MM.1S (cell line): ENCODE results near the gene TMEM72.

Experiments
- DNase-seq: peaks from one replicate; pipeline ENCODE4 v3.0.0-alpha.2; 2015
- H2AFZ ChIP-seq: fragments of 300-600 bp; sonication (generic); 2 replicates; pipeline ENCODE4 v1.6.0; 2016; ENCODE audit warnings: antibody characterized with exemption, low read length
- H3F3A ChIP-seq: fragments of 300-600 bp; sonication (generic); 2 replicates; pipeline ENCODE4 v1.6.1; 2016; ENCODE audit warnings: mild to moderate bottlenecking, antibody characterized with exemption, low read length, moderate library complexity, mixed read lengths; ENCODE audit not compliant: insufficient read depth
- H3K27ac ChIP-seq: fragments of 300-600 bp; sonication (generic); 2 replicates; pipeline ENCODE4 v1.5.1; 2016; ENCODE audit warnings: mild to moderate bottlenecking, low read length
- H3K27me3 ChIP-seq: fragments of 300-600 bp; sonication (generic); replicated peaks from 2 replicates; pipeline ENCODE4 v1.6.0; 2016; ENCODE audit warnings: low read length; ENCODE audit not compliant: insufficient read depth
- H3K36me3 ChIP-seq: fragments of 300-600 bp; sonication (generic); replicated peaks from 2 replicates; pipeline ENCODE4 v1.6.1; 2016; ENCODE audit warnings: mild to moderate bottlenecking, low read length, mixed read lengths; ENCODE audit not compliant: insufficient read depth
- H3K4me1 ChIP-seq: fragments of 300-600 bp; sonication (generic); 2 replicates; pipeline ENCODE4 v1.6.1; 2016; ENCODE audit warnings: low read length, mixed read lengths
- H3K4me2 ChIP-seq: fragments of 300-600 bp; sonication (generic); 2 replicates; pipeline ENCODE4 v1.6.0; 2016; ENCODE audit warnings: low read depth, low read length
- H3K4me3 ChIP-seq: fragments of 300-600 bp; sonication (generic); 2 replicates; pipeline ENCODE4 v1.5.1; 2016; ENCODE audit warnings: low read length, mixed read lengths
- H3K79me2 ChIP-seq: fragments of 300-600 bp; sonication (generic); 2 replicates; pipeline ENCODE4 v1.6.1; 2016; ENCODE audit warnings: mixed run types, low read length, mixed read lengths
- H3K9ac ChIP-seq: fragments of 300-600 bp; sonication (generic); 2 replicates; pipeline ENCODE4 v1.6.1; 2016; ENCODE audit warnings: low read length, mixed read lengths
- H3K9me2 ChIP-seq: fragments of 300-600 bp; sonication (generic); replicated peaks from 2 replicates; pipeline ENCODE4 v1.6.1; 2016; ENCODE audit warnings: mild to moderate bottlenecking, low read length, mixed read lengths; ENCODE audit not compliant: insufficient read depth
- H3K9me3 ChIP-seq: fragments of 300-600 bp; sonication (generic); replicated peaks from 2 replicates; pipeline ENCODE4 v1.6.1; 2016; ENCODE audit warnings: mild to moderate bottlenecking, low read length, mixed read lengths; ENCODE audit not compliant: insufficient read depth
- H4K20me1 ChIP-seq: fragments of 300-600 bp; sonication (generic); 2 replicates; pipeline ENCODE4 v1.6.1; 2016; ENCODE audit warnings: mild to moderate bottlenecking, low read length, moderate library complexity, mixed read lengths; ENCODE audit not compliant: insufficient read depth
- CTCF ChIP-seq: fragments of 300-600 bp; sonication (generic); IDR thresholded peaks from 2 replicates; pipeline ENCODE4 v1.5.1; 2016; ENCODE audit warnings: antibody characterized with exemption, low read length, mixed read lengths
- EZH2 ChIP-seq: fragments of 300-600 bp; sonication (generic); optimal IDR thresholded peaks from 2 replicates; pipeline ENCODE3; 2017; ENCODE audit warnings: low read depth, mild to moderate bottlenecking, antibody characterized with exemption, low read length, mixed read lengths
- EZH2phosphoT487 ChIP-seq: fragments of 300-600 bp; sonication (generic); IDR thresholded peaks from 2 replicates; pipeline ENCODE4 v1.6.1; 2018; ENCODE audit warnings: antibody characterized with exemption, low read length

TMEM72 gene

GRCh38 chr10:44955413-44956070 lies 44.4 kb downstream of the TMEM72 start:
- Histone ChIP-seq H3K9ac (no peak overlapping the region), H3K9me3 (no peaks in the 10 kb centered on the region), H4K20me1 (no peaks in the 10 kb centered on the region), H3K4me1 (0 out of 2 replicates have a peak, but pooled peaks cover 6% of the 10 kb centered on the region), H3F3A (peaks cover 13% of the 10 kb centered on the region), H3K9me2 (no peaks in the 10 kb centered on the region), H3K4me3 (no peak overlapping the region), H3K4me2 (no peak overlapping the region), H3K27ac (no peak overlapping the region), H3K79me2 (peaks cover 26% of the 10 kb centered on the region), H3K27me3 (no peaks in the 10 kb centered on the region), H2AFZ (no peak overlapping the region), H3K36me3 (no peaks in the 10 kb centered on the region)
- DNase-seq = no peak
- no peak for TF ChIP-seq CTCF
- TF ChIP-seq EZH2phosphoT487 = no peak
- no peak for TF ChIP-seq EZH2

GRCh38 chr10:44956226-44956625 lies 45.1 kb downstream of the TMEM72 start:
- Histone ChIP-seq H4K20me1 (no peaks in the 10 kb centered on the region), H2AFZ (no peak overlapping the region), H3K27ac (no peak overlapping the region), H3K9me3 (no peaks in the 10 kb centered on the region), H3K27me3 (no peaks in the 10 kb centered on the region), H3K4me3 (no peak overlapping the region), H3K4me1 (peaks cover 12% of the 10 kb centered on the region; the same call in 1 of the 2 replicates), H3K36me3 (no peaks in the 10 kb centered on the region), H3F3A (peaks cover 20% of the 10 kb centered on the region), H3K79me2 (peaks cover 33% of the 10 kb centered on the region), H3K9me2 (no peaks in the 10 kb centered on the region), H3K9ac (no peak overlapping the region), H3K4me2 (no peak overlapping the region)
- DNase-seq = no peak
- TF ChIP-seq EZH2 (no peak), EZH2phosphoT487 (no peak), CTCF (no peak)

GRCh38 chr10:44956717-44957706 lies 45.9 kb downstream of the TMEM72 start:
- Histone ChIP-seq H2AFZ (no peak overlapping the region), H3K9ac (no peak overlapping the region), H3K4me3 (no peak overlapping the region), H3K36me3 (no peaks in the 10 kb centered on the region), H3K27me3 (no peaks in the 10 kb centered on the region), H4K20me1 (no peaks in the 10 kb centered on the region), H3K27ac (no peak overlapping the region), H3K9me3 (no peaks in the 10 kb centered on the region), H3K4me2 (no peak overlapping the region), H3K79me2 (peaks cover 41% of the 10 kb centered on the region), H3F3A (peaks cover 28% of the 10 kb centered on the region), H3K4me1 (peaks cover 20% of the 10 kb centered on the region), H3K9me2 (no peaks in the 10 kb centered on the region)
- DNase-seq = no peak
- TF ChIP-seq CTCF (no peak), EZH2 (no peak), EZH2phosphoT487 (no peak)
